SU-DHL-6 (cell line): ENCODE data around the gene SNTG2.

ENCODE experiments used
- CTCF ChIP-seq: fragments of 200-600 bp; sonication (generic); IDR thresholded peaks from one replicate; pipeline ENCODE4 v1.5.1; 2017; ENCODE audit warnings: antibody characterized with exemption, mild to moderate bottlenecking, low read length, moderate library complexity; ENCODE audit not compliant: insufficient read depth, poor library complexity, severe bottlenecking
- EZH2phosphoT487 ChIP-seq: fragments of 200-600 bp; sonication (generic), shearing (Covaris generic); conservative IDR thresholded peaks from 2 replicates; pipeline ENCODE4 v1.6.1; 2018; ENCODE audit warnings: mild to moderate bottlenecking, antibody characterized with exemption, low read length, moderate library complexity, mixed read lengths

DNA sequence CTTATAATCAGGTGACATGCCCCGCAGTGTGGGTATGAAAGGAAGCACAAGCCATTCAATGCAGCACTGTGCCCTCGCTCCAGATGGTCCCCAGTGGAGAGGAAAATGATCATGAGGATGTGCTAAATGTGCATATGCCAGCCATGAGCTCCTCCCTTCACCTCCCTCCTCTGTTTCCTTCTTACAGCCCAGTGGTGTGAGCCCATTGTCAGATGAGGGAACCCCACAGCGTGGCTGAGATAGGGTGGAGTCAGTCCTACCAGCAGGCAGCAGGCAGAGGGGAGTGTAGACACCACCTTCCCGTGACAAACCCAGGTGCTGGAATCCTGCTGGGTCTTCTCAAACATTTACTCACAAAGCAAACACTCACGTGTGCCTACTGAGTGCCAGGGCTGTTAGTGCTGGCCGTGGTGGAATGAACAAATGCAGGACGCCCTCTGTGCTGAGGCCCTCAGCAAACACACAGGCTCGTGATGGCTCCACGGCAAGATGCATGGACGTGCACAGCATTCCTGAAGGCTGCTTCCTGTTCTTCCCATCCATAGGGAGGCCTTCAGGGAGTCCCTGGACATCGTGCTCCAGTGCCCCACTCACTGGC lies 280.9 kb downstream of the SNTG2 start:
- no peak for TF ChIP-seq CTCF
- TF ChIP-seq EZH2phosphoT487 = no peak
